Neural cell (in vitro differentiated cells): ENCODE data around the gene ADGRB3. TPM values are rescaled to one million over a fixed set of nuclear protein-coding genes. Genes with fewer than 3 reads are reported as not detected.

ENCODE experiments used
- H2AFZ ChIP-seq: fragments of 200-600, 300-800 bp; sonication (generic), shearing (Covaris generic); 2 replicates; pipeline ENCODE4 v1.6.0; 2014; ENCODE audit warnings: low read depth, mild to moderate bottlenecking, antibody characterized with exemption, low read length, moderate library complexity
- H3F3A ChIP-seq: fragments of 200-600 bp; shearing (Covaris generic); 2 replicates; pipeline ENCODE4 v1.6.1; 2016; ENCODE audit warnings: mild to moderate bottlenecking, moderate library complexity, mixed read lengths, antibody characterized with exemption, low read length; ENCODE audit not compliant: insufficient read depth, poor library complexity, severe bottlenecking
- H3K27ac ChIP-seq: fragments of 200-600, 300-800 bp; sonication (generic), shearing (Covaris generic); 2 replicates; pipeline ENCODE4 v1.5.1; 2014; ENCODE audit warnings: mild to moderate bottlenecking, low read length, moderate library complexity
- H3K27me3 ChIP-seq: fragments of 300-800, 200-600 bp; sonication (generic), shearing (Covaris generic); 2 replicates; pipeline ENCODE4 v1.6.0; 2014; ENCODE audit warnings: mild to moderate bottlenecking, low read depth, low read length, moderate library complexity; ENCODE audit not compliant: insufficient read depth
- H3K36me3 ChIP-seq: fragments of 300-800, 200-600 bp; sonication (generic), shearing (Covaris generic); 2 replicates; pipeline ENCODE4 v1.5.1; 2014; ENCODE audit warnings: mild to moderate bottlenecking, antibody characterized with exemption, low read length, moderate library complexity; ENCODE audit not compliant: insufficient read depth
- H3K4me2 ChIP-seq: fragments of 300-800, 200-600 bp; sonication (generic), shearing (Covaris generic); 2 replicates; pipeline ENCODE4 v1.6.0; 2014; ENCODE audit warnings: mild to moderate bottlenecking, low read length
- H3K4me3 ChIP-seq: fragments of 300-800, 200-600 bp; sonication (generic), shearing (Covaris generic); 2 replicates; pipeline ENCODE4 v1.5.1; 2014; ENCODE audit warnings: mild to moderate bottlenecking, low read length, moderate library complexity
- H3K79me2 ChIP-seq: fragments of 200-600 bp; shearing (Covaris generic); replicated peaks from 2 replicates; pipeline ENCODE4 v1.6.0; 2014; ENCODE audit warnings: mild to moderate bottlenecking, low read length, moderate library complexity; ENCODE audit not compliant: insufficient read depth
- H3K9ac ChIP-seq: fragments of 300-800, 200-600 bp; sonication (generic), shearing (Covaris generic); 2 replicates; pipeline ENCODE4 v1.6.1; 2016; ENCODE audit warnings: mild to moderate bottlenecking, low read length, mixed read lengths
- H3K9me2 ChIP-seq: fragments of 200-600 bp; shearing (Covaris generic); 2 replicates; pipeline ENCODE4 v1.6.1; 2016; ENCODE audit warnings: mild to moderate bottlenecking, low read length, mixed read lengths; ENCODE audit not compliant: insufficient read depth
- H3K9me3 ChIP-seq: fragments of 200-600, 300-800 bp; sonication (generic), shearing (Covaris generic); 2 replicates; pipeline ENCODE4 v1.6.1; 2016; ENCODE audit warnings: mild to moderate bottlenecking, mixed run types, low read length, moderate library complexity, mixed read lengths
- H4K20me1 ChIP-seq: fragments of 200-600 bp; shearing (Covaris generic); 2 replicates; pipeline ENCODE4 v1.6.1; 2016; ENCODE audit warnings: mild to moderate bottlenecking, mixed run types; ENCODE audit not compliant: insufficient read depth
- EP300 ChIP-seq: fragments of 450-650 bp; conservative IDR thresholded peaks from 2 replicates; pipeline ENCODE4 v1.6.1; 2014; ENCODE audit warnings: antibody characterized with exemption, mild to moderate bottlenecking, moderate library complexity; ENCODE audit not compliant: poor library complexity, severe bottlenecking
- EZH2 ChIP-seq: fragments of 200-600, 300-800 bp; shearing (Covaris generic), sonication (generic); IDR thresholded peaks from 2 replicates; pipeline ENCODE4 v1.6.1; 2014; ENCODE audit warnings: antibody characterized with exemption, low read length, borderline replicate concordance, mild to moderate bottlenecking; ENCODE audit not compliant: insufficient read depth, poor library complexity, severe bottlenecking
- MXI1 ChIP-seq: fragments of 450-650 bp; conservative IDR thresholded peaks from 2 replicates; pipeline ENCODE4 v1.6.1; 2014; ENCODE audit warnings: antibody characterized with exemption, mild to moderate bottlenecking; ENCODE audit not compliant: poor library complexity, severe bottlenecking
- POLR2AphosphoS5 ChIP-seq: IDR thresholded peaks from 2 replicates; pipeline ENCODE4 v1.6.1; 2012
- RAD21 ChIP-seq: fragments of 450-650 bp; conservative IDR thresholded peaks from 2 replicates; pipeline ENCODE4 v1.6.1; 2014; ENCODE audit warnings: antibody characterized with exemption, mild to moderate bottlenecking, moderate library complexity
- REST ChIP-seq: IDR thresholded peaks from 2 replicates; pipeline ENCODE4 v1.6.1; 2012; ENCODE audit warnings: borderline replicate concordance
- SMC3 ChIP-seq: fragments of 450-650 bp; conservative IDR thresholded peaks from 2 replicates; pipeline ENCODE4 v1.6.1; 2014; ENCODE audit warnings: antibody characterized with exemption, mild to moderate bottlenecking, moderate library complexity; ENCODE audit not compliant: poor library complexity
- TAF1 ChIP-seq: IDR thresholded peaks from 2 replicates; pipeline ENCODE4 v1.6.1; 2012; ENCODE audit warnings: low read depth
- polyA plus RNA-seq: library from polyadenylated mRNA; depleted of rRNA; stranded (reverse); fragments of >200 nt; gene quantifications from 2 replicates; pipeline ENCODE4 v1.2.3, GENCODE V29; 2014
- TF ChIP-seq, protein P1 (sequence below): fragments of 450-650 bp; IDR thresholded peaks from 2 replicates; pipeline ENCODE4 v1.5.1; 2014; ENCODE audit warnings: antibody characterized with exemption, mild to moderate bottlenecking, moderate library complexity; ENCODE audit not compliant: poor library complexity, severe bottlenecking

ADGRB3 gene
- polyA plus RNA-seq, 1 donor from 2014 or later, result 66.5 TPM

GRCh38 chr6:68635412-68635705 is 277 bp downstream of the ADGRB3 start:
- Histone ChIP-seq H3K9me3 (no peaks in the 10 kb centered on the region), H3F3A (peaks cover 11% of the 10 kb centered on the region), H3K79me2 (peaks cover 46% of the 10 kb centered on the region), H4K20me1 (no peaks in the 10 kb centered on the region), H3K9me2 (peaks cover 4% of the 10 kb centered on the region), H2AFZ (peak overlapping the region; percentile 62), H3K36me3 (no peaks in the 10 kb centered on the region), H3K4me2 (no peak overlapping the region), H3K27ac (peak overlapping the region; percentile 84), H3K27me3 (no peaks in the 10 kb centered on the region), H3K4me3 (peak overlapping the region; percentile 82), H3K9ac (peak overlapping the region; percentile 80)
- peak; percentile 78 for TF ChIP-seq REST
- TF ChIP-seq, protein P1, sequence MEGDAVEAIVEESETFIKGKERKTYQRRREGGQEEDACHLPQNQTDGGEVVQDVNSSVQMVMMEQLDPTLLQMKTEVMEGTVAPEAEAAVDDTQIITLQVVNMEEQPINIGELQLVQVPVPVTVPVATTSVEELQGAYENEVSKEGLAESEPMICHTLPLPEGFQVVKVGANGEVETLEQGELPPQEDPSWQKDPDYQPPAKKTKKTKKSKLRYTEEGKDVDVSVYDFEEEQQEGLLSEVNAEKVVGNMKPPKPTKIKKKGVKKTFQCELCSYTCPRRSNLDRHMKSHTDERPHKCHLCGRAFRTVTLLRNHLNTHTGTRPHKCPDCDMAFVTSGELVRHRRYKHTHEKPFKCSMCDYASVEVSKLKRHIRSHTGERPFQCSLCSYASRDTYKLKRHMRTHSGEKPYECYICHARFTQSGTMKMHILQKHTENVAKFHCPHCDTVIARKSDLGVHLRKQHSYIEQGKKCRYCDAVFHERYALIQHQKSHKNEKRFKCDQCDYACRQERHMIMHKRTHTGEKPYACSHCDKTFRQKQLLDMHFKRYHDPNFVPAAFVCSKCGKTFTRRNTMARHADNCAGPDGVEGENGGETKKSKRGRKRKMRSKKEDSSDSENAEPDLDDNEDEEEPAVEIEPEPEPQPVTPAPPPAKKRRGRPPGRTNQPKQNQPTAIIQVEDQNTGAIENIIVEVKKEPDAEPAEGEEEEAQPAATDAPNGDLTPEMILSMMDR, result no peak
- no peak for TF ChIP-seq TAF1
- TF ChIP-seq RAD21, result peak; percentile 52
- peak; percentile 18 for TF ChIP-seq SMC3
- peak; percentile 46 for TF ChIP-seq EP300
- no peak for TF ChIP-seq EZH2
- no peak for TF ChIP-seq POLR2AphosphoS5
- TF ChIP-seq MXI1, result peak; percentile 17

DNA sequence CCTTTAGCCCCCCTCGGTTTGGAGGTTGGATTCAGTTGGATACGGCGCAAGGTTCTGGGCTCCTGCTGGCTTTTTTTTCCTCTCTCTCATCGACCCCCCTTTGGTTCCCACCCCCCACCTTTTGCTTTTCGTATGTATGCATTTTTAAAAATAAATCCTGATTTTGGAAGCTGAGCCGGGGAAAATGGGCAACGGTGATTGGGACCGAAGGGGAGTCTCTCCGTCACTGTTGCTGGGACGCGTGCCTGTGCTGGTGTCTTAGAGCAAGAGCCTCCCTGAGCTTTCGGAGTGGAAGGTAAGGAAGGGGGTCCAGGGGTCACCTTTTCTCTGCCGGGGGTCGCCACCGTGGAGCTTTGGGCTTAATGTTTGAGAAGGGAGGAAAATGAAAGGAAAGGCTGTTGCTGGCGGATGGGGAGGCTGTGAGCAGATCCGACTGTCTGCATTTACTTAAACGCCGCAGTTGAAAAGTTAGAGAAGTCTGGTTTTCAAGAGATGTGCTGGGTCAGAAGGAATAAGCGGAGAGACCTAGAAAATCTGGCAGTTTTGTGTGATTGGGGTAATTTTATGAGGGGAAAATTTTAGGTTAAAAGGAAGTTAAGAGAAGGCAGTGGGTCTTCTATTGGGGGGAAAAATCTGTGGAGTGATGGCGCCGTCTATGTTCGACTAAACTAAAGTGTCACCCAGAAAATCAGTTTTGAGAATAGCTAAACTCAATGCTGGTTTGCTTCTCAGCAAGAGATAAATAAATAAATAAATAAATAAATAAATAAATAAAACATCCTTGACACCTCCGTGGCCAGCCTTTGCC is 828 bp downstream of the ADGRB3 start:
- Histone ChIP-seq H2AFZ (peak overlapping the region; percentile 62), H3K79me2 (peaks cover 46% of the 10 kb centered on the region), H3K36me3 (no peaks in the 10 kb centered on the region), H3K9ac (peak overlapping the region; percentile 80), H3K9me2 (peaks cover 4% of the 10 kb centered on the region), H4K20me1 (no peaks in the 10 kb centered on the region), H3F3A (peaks cover 11% of the 10 kb centered on the region), H3K9me3 (no peaks in the 10 kb centered on the region), H3K4me2 (peak overlapping the region; percentile 83), H3K4me3 (peak overlapping the region; percentile 82), H3K27me3 (no peaks in the 10 kb centered on the region), H3K27ac (peak overlapping the region; percentile 84)
- TF ChIP-seq, protein P1, result peak; percentile 52
- peak; percentile 43 for TF ChIP-seq MXI1
- TF ChIP-seq RAD21, result peak; percentile 50
- TF ChIP-seq TAF1, result no peak
